ENCODE results near the gene CACNA1B. TPM values are rescaled to one million over a fixed set of nuclear protein-coding genes. Genes with fewer than 3 reads are reported as not detected.

The CACNA1B gene
- total RNA-seq, 4 donors from 2014 or later, result 0.13 to 0.42 (median 0.31) TPM

DNA sequence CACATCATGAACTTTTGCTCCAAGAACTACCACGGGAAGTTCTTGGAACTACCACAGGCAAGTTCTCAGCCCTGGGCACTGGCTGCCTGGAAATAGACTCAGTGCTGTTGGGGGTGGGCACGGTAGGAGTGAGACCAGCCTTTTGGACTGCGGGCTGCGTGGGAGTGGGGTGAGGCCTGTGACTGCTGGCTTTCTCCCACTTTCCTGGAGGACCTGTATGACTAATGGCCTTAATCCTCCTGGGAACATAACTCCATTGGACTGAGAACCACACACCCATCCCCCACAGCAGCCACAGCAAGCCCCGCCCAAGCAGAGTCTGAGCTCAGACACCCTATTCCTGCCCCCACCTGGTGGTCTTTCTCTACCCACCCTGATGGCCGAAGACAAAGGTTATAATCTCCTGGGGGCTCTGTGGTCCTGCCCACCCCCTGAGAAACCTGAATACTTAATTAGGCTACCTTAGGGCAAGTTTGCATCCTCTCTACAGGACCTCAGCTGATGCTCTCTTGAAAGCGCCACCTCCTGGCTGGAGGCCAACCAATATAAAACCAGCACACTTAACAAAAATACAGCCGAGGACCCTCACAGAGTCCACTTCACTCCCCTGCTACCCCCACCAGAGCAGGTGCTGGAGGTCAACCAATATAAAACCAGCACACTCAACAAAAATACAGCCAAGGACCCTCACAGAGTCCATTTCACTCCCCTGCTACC is 112.6 kb downstream of the CACNA1B start:
- DNase-seq (ENCODE audit: extremely low spot score), result no peak

DNA sequence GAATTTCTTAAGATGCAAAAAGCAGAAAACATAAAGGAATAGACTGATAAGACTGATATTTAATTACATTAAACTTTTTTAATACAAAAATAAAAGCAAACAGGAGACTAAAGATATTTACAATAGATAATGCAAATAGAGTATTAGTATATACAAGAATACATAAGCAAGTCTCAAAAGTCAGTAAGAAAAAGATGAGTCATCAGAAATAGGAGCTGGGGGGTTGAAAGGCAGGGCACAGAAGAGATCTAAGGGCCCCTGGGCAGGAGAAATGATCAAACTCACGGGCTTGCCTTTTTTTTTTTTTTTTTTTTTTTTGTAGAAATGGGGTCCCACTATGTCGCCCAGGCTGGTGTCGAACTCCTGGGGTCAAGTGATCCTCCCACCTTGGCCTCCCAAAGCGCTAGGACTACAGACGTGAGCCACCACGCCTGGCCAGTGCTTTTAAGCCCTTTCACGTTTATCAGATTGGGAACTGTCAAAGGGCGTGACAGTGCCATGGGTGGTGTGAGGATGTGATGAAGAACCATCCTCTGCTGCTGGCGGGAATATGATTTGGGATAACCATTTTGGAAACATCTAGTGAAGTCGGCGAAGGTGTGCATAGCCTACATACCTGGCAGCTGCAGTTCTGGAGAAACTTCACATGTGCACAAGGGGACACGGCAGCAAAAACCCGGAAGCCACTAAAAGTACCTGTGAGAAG is 126.1 kb downstream of the CACNA1B start:
- intact Hi-C loops (cut with DNase I), result no loop called here
- no peak for TF ChIP-seq POLR2A (IDR thresholded peaks at IDR 0.05; ENCODE audit: low read depth)
- TF ChIP-seq, protein P1, sequence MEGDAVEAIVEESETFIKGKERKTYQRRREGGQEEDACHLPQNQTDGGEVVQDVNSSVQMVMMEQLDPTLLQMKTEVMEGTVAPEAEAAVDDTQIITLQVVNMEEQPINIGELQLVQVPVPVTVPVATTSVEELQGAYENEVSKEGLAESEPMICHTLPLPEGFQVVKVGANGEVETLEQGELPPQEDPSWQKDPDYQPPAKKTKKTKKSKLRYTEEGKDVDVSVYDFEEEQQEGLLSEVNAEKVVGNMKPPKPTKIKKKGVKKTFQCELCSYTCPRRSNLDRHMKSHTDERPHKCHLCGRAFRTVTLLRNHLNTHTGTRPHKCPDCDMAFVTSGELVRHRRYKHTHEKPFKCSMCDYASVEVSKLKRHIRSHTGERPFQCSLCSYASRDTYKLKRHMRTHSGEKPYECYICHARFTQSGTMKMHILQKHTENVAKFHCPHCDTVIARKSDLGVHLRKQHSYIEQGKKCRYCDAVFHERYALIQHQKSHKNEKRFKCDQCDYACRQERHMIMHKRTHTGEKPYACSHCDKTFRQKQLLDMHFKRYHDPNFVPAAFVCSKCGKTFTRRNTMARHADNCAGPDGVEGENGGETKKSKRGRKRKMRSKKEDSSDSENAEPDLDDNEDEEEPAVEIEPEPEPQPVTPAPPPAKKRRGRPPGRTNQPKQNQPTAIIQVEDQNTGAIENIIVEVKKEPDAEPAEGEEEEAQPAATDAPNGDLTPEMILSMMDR (IDR thresholded peaks at IDR 0.05), result no peak
- TF ChIP-seq EP300 (IDR thresholded peaks at IDR 0.05), result no peak
- no peak for TF ChIP-seq POLR2AphosphoS5 (IDR thresholded peaks at IDR 0.05)
- 90% methylated on average over 13 of the region's 13 CpGs for WGBS
- Histone ChIP-seq H3K9me3 (no peaks in the 10 kb centered on the region), H3K27ac (replicated peaks in 1 of 4) (no peak overlapping the region), H3K36me3 (no peaks in the 10 kb centered on the region), H3K4me1 (no peaks in the 10 kb centered on the region), H3K27me3 (peaks cover 0 to 21% (median 0%) of the 10 kb centered on the region in 4 donors), H3K4me3 (no peak overlapping the region)
- no peak for DNase-seq (ENCODE audit: extremely low spot score)

More for the DNA sequence above, 112.6 kb downstream of the CACNA1B start:
- Histone ChIP-seq H3K4me1 (no peaks in the 10 kb centered on the region), H3K9me3 (no peaks in the 10 kb centered on the region), H3K36me3 (no peaks in the 10 kb centered on the region), H3K27me3 (peaks cover 0 to 42% (median 0%) of the 10 kb centered on the region in 4 donors), H3K4me3 (no peak overlapping the region), H3K27ac (replicated peaks in 1 of 4) (no peak overlapping the region)
- WGBS, result 97% methylated on average over 7 of the region's 8 CpGs
- TF ChIP-seq EP300 (IDR thresholded peaks at IDR 0.05), result no peak
- intact Hi-C loops (cut with DNase I), result no loop called here

DNA sequence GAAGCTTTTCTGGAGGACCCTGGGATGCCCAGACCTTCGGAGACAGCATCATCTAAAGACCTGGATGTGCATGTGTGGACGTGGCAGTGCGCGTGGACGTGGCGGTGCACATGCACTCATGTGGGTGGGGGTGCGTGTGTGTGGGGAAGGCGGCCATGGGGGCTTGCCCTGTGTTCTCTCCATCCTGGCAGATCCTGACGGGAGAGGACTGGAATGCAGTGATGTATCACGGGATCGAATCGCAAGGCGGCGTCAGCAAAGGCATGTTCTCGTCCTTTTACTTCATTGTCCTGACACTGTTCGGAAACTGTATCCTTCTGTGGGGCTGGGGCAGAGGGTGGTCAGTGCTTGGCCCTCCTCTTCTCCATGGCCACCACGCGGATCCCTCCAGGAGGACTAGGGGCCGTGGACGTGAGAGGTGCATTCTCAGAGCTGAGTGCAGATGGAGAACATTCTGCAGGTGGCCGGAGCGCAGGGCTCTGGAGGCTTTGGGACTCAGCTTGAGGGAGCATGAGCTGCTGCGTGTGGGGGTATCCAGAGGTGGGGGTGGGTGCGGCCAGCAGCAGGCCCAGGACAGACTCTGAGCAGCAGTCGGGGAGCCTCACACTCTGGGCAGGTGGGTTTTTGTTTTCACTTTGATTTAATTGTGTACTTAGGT is 129.1 kb downstream of the CACNA1B start:
- no peak for DNase-seq (ENCODE audit: extremely low spot score)
- no peaks in the 10 kb centered on the region for H3K4me1 ChIP-seq
- H3K4me3 ChIP-seq, result no peak overlapping the region
- intact Hi-C loops (cut with DNase I), result no loop called here
- no peaks in the 10 kb centered on the region for H3K36me3 ChIP-seq
- no peak overlapping the region for H3K27ac ChIP-seq (replicated peaks in 1 of 4)
- WGBS, result 83% methylated on average over 21 of the region's 25 CpGs
- TF ChIP-seq, protein P1 (IDR thresholded peaks at IDR 0.05), result no peak
- TF ChIP-seq POLR2A (IDR thresholded peaks at IDR 0.05; ENCODE audit: low read depth) (no peak), POLR2AphosphoS5 (IDR thresholded peaks at IDR 0.05) (no peak), EP300 (IDR thresholded peaks at IDR 0.05) (no peak)
- no peaks in the 10 kb centered on the region for H3K9me3 ChIP-seq
- H3K27me3 ChIP-seq, result peaks cover 0 to 21% (median 0%) of the 10 kb centered on the region in 4 donors

DNA sequence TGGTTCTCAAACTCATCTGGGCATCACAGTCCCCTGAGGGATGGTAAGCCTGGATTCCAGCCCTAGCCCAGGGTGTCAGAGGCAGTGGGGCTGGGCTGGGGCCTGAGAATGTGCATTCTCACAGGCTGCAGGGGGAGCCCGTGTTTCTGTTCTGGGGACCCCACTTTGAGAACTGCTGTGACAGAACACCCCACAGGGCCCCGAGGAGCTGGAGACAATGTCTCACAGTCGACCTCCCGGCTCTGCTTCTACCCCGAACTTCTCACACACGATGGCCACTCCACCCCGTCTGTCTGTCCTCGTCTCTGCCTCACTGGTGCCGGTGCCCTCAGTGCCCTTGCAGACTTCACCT is 130.0 kb downstream of the CACNA1B start:
- 88% methylated on average over 9 of the region's 9 CpGs for WGBS
- Histone ChIP-seq H3K36me3 (no peaks in the 10 kb centered on the region), H3K27me3 (peaks cover 0 to 21% (median 0%) of the 10 kb centered on the region in 4 donors), H3K4me3 (no peak overlapping the region), H3K9me3 (no peaks in the 10 kb centered on the region), H3K4me1 (no peaks in the 10 kb centered on the region), H3K27ac (replicated peaks in 1 of 4) (no peak overlapping the region)
- TF ChIP-seq, protein P1 (IDR thresholded peaks at IDR 0.05), result no peak
- TF ChIP-seq EP300 (IDR thresholded peaks at IDR 0.05) (no peak), POLR2AphosphoS5 (IDR thresholded peaks at IDR 0.05) (no peak), POLR2A (IDR thresholded peaks at IDR 0.05; ENCODE audit: low read depth) (no peak)
- intact Hi-C loops (cut with DNase I), result no loop called here
- DNase-seq (ENCODE audit: extremely low spot score), result no peak

Data from esophagus muscularis mucosa (tissue), 4 donors.